Osteoblast (primary cell): Measurements from ENCODE around the gene SLC38A9. TPM values are rescaled to one million over a fixed set of nuclear protein-coding genes. Genes with fewer than 3 reads are reported as not detected.

Experiments used
- DNase-seq: peaks from one replicate; pipeline ENCODE4 v3.0.0; 2011; ENCODE audit warnings: low spot score, mixed read lengths; ENCODE audit not compliant: insufficient read length; ENCODE audit errors: missing footprints
- H2AFZ ChIP-seq: 2 replicates; pipeline ENCODE4 v1.6.0; 2011; ENCODE audit warnings: mild to moderate bottlenecking, low read length
- H3K27ac ChIP-seq: 2 replicates; pipeline ENCODE4 v1.5.1; 2011; ENCODE audit warnings: mild to moderate bottlenecking, low read depth, low read length, moderate library complexity
- H3K27me3 ChIP-seq: 2 replicates; pipeline ENCODE4 v1.6.0; 2012; ENCODE audit warnings: mild to moderate bottlenecking, control low read depth, inconsistent platforms, low read length, moderate library complexity; ENCODE audit not compliant: insufficient read depth
- H3K36me3 ChIP-seq: 2 replicates; pipeline ENCODE4 v1.5.1; 2011; ENCODE audit warnings: mild to moderate bottlenecking, low read length, control low read depth, moderate library complexity; ENCODE audit not compliant: insufficient read depth
- H3K4me1 ChIP-seq: 2 replicates; pipeline ENCODE4 v1.5.1; 2011; ENCODE audit warnings: mild to moderate bottlenecking, low read length, control low read depth, moderate library complexity; ENCODE audit not compliant: insufficient read depth
- H3K4me2 ChIP-seq: 2 replicates; pipeline ENCODE4 v1.6.0; 2011; ENCODE audit warnings: mild to moderate bottlenecking, low read length; ENCODE audit not compliant: insufficient read depth
- H3K4me3 ChIP-seq: fragments of 200-600 bp; sonication (generic); 3 replicates; pipeline ENCODE4 v1.5.1; 2012; ENCODE audit warnings: mild to moderate bottlenecking, low read length, inconsistent platforms; ENCODE audit not compliant: insufficient read depth
- H3K79me2 ChIP-seq: 2 replicates; pipeline ENCODE4 v1.6.0; 2012; ENCODE audit warnings: mild to moderate bottlenecking, low read length, control low read depth, inconsistent platforms; ENCODE audit not compliant: insufficient read depth
- H3K9me3 ChIP-seq: 2 replicates; pipeline ENCODE4 v1.5.1; 2011; ENCODE audit warnings: low read depth, low read length, control low read depth
- H4K20me1 ChIP-seq: 2 replicates; pipeline ENCODE4 v1.6.0; 2012; ENCODE audit warnings: mild to moderate bottlenecking, low read length, control low read depth; ENCODE audit not compliant: insufficient read depth
- CTCF ChIP-seq: IDR thresholded peaks from 2 replicates; pipeline ENCODE4 v1.5.1; 2011; ENCODE audit warnings: mild to moderate bottlenecking, low read depth, low read length, moderate library complexity; ENCODE audit errors: extremely low read depth
- total RNA-seq: library from RNA; depleted of rRNA; stranded (reverse); fragments of >200 nt; gene quantifications from 2 replicates; pipeline ENCODE4 v1.2.3, GENCODE V29; 2012

SLC38A9 gene
- total RNA-seq, 1 donor, result 42.3 TPM

- Histone ChIP-seq H3K36me3 (no peaks in the 10 kb centered on the region), H3K4me1 (no peaks in the 10 kb centered on the region), H3K27ac (no peak overlapping the region), H3K9me3 (no peaks in the 10 kb centered on the region), H3K4me3 (no peak overlapping the region), H3K27me3 (no peaks in the 10 kb centered on the region), H4K20me1 (no peaks in the 10 kb centered on the region), H2AFZ (no peak overlapping the region), H3K79me2 (no peaks in the 10 kb centered on the region), H3K4me2 (no peak overlapping the region)
- no peak for TF ChIP-seq CTCF
- DNase-seq, result no peak
Measured at GRCh38 chr5:55682071-55682470, 30.1 kb downstream of the SLC38A9 start.

GRCh38 chr5:55681301-55681700 lies 30.8 kb downstream of the SLC38A9 start:
- Histone ChIP-seq H3K4me2 (no peak overlapping the region), H2AFZ (no peak overlapping the region), H3K36me3 (no peaks in the 10 kb centered on the region), H3K4me1 (no peaks in the 10 kb centered on the region), H4K20me1 (no peaks in the 10 kb centered on the region), H3K9me3 (no peaks in the 10 kb centered on the region), H3K79me2 (no peaks in the 10 kb centered on the region), H3K27me3 (no peaks in the 10 kb centered on the region), H3K27ac (no peak overlapping the region), H3K4me3 (no peak overlapping the region)
- no peak for DNase-seq
- no peak for TF ChIP-seq CTCF

- no peaks in the 10 kb centered on the region for H3K4me1 ChIP-seq
- no peaks in the 10 kb centered on the region for H3K36me3 ChIP-seq
- no peaks in the 10 kb centered on the region for H3K9me3 ChIP-seq
- no peaks in the 10 kb centered on the region for H3K27me3 ChIP-seq
- H2AFZ ChIP-seq, result peak overlapping the region; percentile 13
- no peaks in the 10 kb centered on the region for H4K20me1 ChIP-seq
- H3K4me2 ChIP-seq, result no peak overlapping the region
- no peaks in the 10 kb centered on the region for H3K79me2 ChIP-seq
- no peak overlapping the region for H3K4me3 ChIP-seq
- no peak overlapping the region for H3K27ac ChIP-seq
- DNase-seq, result no peak
- TF ChIP-seq CTCF, result no peak
Measured at GRCh38 chr5:55680353-55680752, 31.8 kb downstream of the SLC38A9 start.

GRCh38 chr5:55679556-55679955 lies 32.6 kb downstream of the SLC38A9 start:
- no peak for TF ChIP-seq CTCF
- DNase-seq, result no peak
- no peaks in the 10 kb centered on the region for H3K9me3 ChIP-seq
- H3K4me1 ChIP-seq, result no peaks in the 10 kb centered on the region
- H4K20me1 ChIP-seq, result no peaks in the 10 kb centered on the region
- H2AFZ ChIP-seq, result no peak overlapping the region
- no peaks in the 10 kb centered on the region for H3K27me3 ChIP-seq
- no peak overlapping the region for H3K27ac ChIP-seq
- H3K36me3 ChIP-seq, result no peaks in the 10 kb centered on the region
- H3K79me2 ChIP-seq, result no peaks in the 10 kb centered on the region
- H3K4me3 ChIP-seq, result no peak overlapping the region
- H3K4me2 ChIP-seq, result no peak overlapping the region
